HepG2 (cell line): ENCODE data around the gene SLC34A3. TPM values are rescaled to one million over a fixed set of nuclear protein-coding genes. Genes with fewer than 3 reads are reported as not detected.

Experiments
- DR1 ChIP-seq: sonication (generic); formaldehyde crosslinking; IDR thresholded peaks from 2 replicates; pipeline ENCODE4 v1.8.0; 2021; ENCODE audit warnings: mild to moderate bottlenecking, missing genetic modification reagents, inconsistent platforms
- ELF3 ChIP-seq: IDR thresholded peaks from 2 replicates; pipeline ENCODE4 v1.6.1; 2016; ENCODE audit warnings: missing genetic modification reagents, missing compliant biosample characterization
- FOXA3 ChIP-seq: IDR thresholded peaks from 2 replicates; pipeline ENCODE4 v1.6.1; 2016; ENCODE audit warnings: missing genetic modification reagents, missing compliant biosample characterization
- KAT8 ChIP-seq: IDR thresholded peaks from 2 replicates; pipeline ENCODE4 v1.6.1; 2016; ENCODE audit warnings: missing genetic modification reagents, missing compliant biosample characterization
- MTERF4 ChIP-seq: sonication (generic); formaldehyde crosslinking; IDR thresholded peaks from 2 replicates; pipeline ENCODE4 v1.8.0; 2023; ENCODE audit warnings: mild to moderate bottlenecking, missing genetic modification reagents
- NFE2L2 ChIP-seq: fragments of 150-350 bp; IDR thresholded peaks from 2 replicates; pipeline ENCODE4 v1.6.1; 2014; ENCODE audit warnings: low read length
- NKX3-1 ChIP-seq: sonication (generic); formaldehyde crosslinking; IDR thresholded peaks from 2 replicates; pipeline ENCODE4 v1.5.0; 2020; ENCODE audit warnings: missing genetic modification reagents
- PBX3 ChIP-seq: sonication (generic); formaldehyde crosslinking; IDR thresholded peaks from 2 replicates; pipeline ENCODE4 v1.8.1; 2023; ENCODE audit warnings: missing genetic modification reagents, inconsistent platforms, borderline replicate concordance
- ZBTB40 ChIP-seq, 2 experiments: fragments of 450-650 bp in 1 of 2; sonication (generic) in 1 of 2; formaldehyde crosslinking in 1 of 2; IDR thresholded peaks; 2 replicates each; pipeline versions ENCODE4 v1.6.1 to v1.8.0; 2016 to 2022; ENCODE audit warnings: antibody characterized with exemption in 1 of 2, mild to moderate bottlenecking in 1 of 2, missing genetic modification reagents in 1 of 2
- ZFAT ChIP-seq: sonication (generic); formaldehyde crosslinking; conservative IDR thresholded peaks from 2 replicates; pipeline ENCODE4 v1.8.1; 2023; ENCODE audit warnings: missing genetic modification reagents, inconsistent platforms
- ZMYM2 ChIP-seq: sonication (generic); formaldehyde crosslinking; IDR thresholded peaks from 2 replicates; pipeline ENCODE4 v1.8.0; 2022; ENCODE audit warnings: mild to moderate bottlenecking, missing genetic modification reagents
- ZNF124 ChIP-seq: sonication (generic); formaldehyde crosslinking; IDR thresholded peaks from 2 replicates; pipeline ENCODE4 v1.4.0; 2020; ENCODE audit warnings: missing genetic modification reagents
- ZNF235 ChIP-seq: sonication (generic); formaldehyde crosslinking; IDR thresholded peaks from 2 replicates; pipeline ENCODE4 v1.8.1; 2023; ENCODE audit warnings: mild to moderate bottlenecking, missing genetic modification reagents, borderline replicate concordance
- ZNF383 ChIP-seq: sonication (generic); formaldehyde crosslinking; IDR thresholded peaks from 2 replicates; pipeline ENCODE4 v1.4.0; 2020; ENCODE audit warnings: missing genetic modification reagents, mild to moderate bottlenecking, borderline replicate concordance
- ZNF577 ChIP-seq: sonication (generic); formaldehyde crosslinking; IDR thresholded peaks from 2 replicates; pipeline ENCODE4 v1.4.0; 2020; ENCODE audit warnings: mild to moderate bottlenecking, low read depth, missing genetic modification reagents, borderline replicate concordance
- ZNF878 ChIP-seq: sonication (generic); formaldehyde crosslinking; IDR thresholded peaks from 2 replicates; pipeline ENCODE4 v1.8.1; 2023; ENCODE audit warnings: mild to moderate bottlenecking, missing genetic modification reagents, moderate library complexity
- polyA plus RNA-seq, 8 experiments: library from polyadenylated mRNA; depleted of rRNA in 3 of 8; stranded (reverse) in 7 of 8; unstranded in 1 of 8; fragments of >200 nt; fragmentation: Illumina TruSeq in 4 of 8; extraction: Trizol in 4 of 8; gene quantifications; 2 replicates each; pipeline versions ENCODE4 v1.2.1 to v1.2.3, GENCODE V29; 2011 to 2016; ENCODE audit warnings: low read depth in 4 of 8, missing spikeins in 1 of 8, mixed read lengths in 1 of 8; ENCODE audit not compliant: insufficient read depth in 1 of 8
- total RNA-seq, 5 experiments: library from RNA; depleted of rRNA; stranded (reverse); fragments of >200 nt; fragmentation: Illumina TruSeq; extraction: Trizol; gene quantifications; 2 replicates each; pipeline ENCODE4 v1.2.3, GENCODE V29; 2016; ENCODE audit warnings: low read depth in 1 of 5

The SLC34A3 gene
- total and polyA plus RNA-seq, 2 of the 13 experiments (the other 11 are each of a cell fraction or from before 2014, with no cell fraction given) = 0.07 to 1.0 TPM

GRCh38 chr9:137235424-137236237 is 4.9 kb downstream of the SLC34A3 start (continued):
- TF ChIP-seq ZFAT (CRISPR knock-in tag) (no peak), ZMYM2 (0 out of 2 replicates have a peak, but pooled peaks have one; percentile 25), ZNF577 (no peak), ZBTB40 (IDR thresholded peaks at IDR 0.05) (no peak), ZBTB40 (CRISPR knock-in tag; IDR thresholded peaks at IDR 0.05) (no peak), ZNF878 (CRISPR knock-in tag) (no peak), PBX3 (CRISPR knock-in tag) (no peak), MTERF4 (CRISPR knock-in tag) (peak; percentile 79; the same call in 1 of the 2 replicates), NFE2L2 (no peak), ZNF235 (CRISPR knock-in tag) (0 out of 2 replicates have a peak, but pooled peaks have one; percentile 20), FOXA3 (CRISPR knock-in tag) (peak; percentile 34; the same call in 1 of the 2 replicates), KAT8 (no peak), NKX3-1 (CRISPR knock-in tag) (peak; percentile 42; the same call in 1 of the 2 replicates), ZNF124 (CRISPR knock-in tag) (no peak), ZNF383 (no peak), DR1 (CRISPR knock-in tag) (no peak), ELF3 (peak; percentile 26; the same call in 1 of the 2 replicates)
